AG08396 (cell line): ENCODE measurements around the gene PLA2G2E.
"Not testable (repeated sequence)": the region's sequence is repeated elsewhere in the genome, so short reads cannot be mapped to it uniquely, and the experiment has no call there.

ENCODE experiments used
- DNase-seq: peaks from one replicate; pipeline ENCODE4 v3.0.0; 2012; ENCODE audit warnings: low spot score, mixed read lengths

PLA2G2E gene

DNA sequence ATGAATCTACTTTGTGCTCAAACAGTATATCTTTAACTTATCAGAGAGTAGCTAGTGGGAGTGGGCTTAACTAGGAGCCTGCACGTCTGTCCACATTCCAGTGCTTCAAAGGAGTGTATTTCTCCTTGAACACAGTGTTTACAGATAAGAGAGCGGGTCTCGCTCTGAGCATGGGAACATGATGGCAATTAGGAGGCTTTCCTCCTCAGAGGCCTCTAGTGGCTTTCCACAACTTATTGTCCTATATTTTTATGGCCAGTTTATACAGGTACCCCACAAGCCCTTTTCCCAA, 3.7 kb upstream of the PLA2G2E start:
- DNase-seq = not testable (repeated sequence)

DNA sequence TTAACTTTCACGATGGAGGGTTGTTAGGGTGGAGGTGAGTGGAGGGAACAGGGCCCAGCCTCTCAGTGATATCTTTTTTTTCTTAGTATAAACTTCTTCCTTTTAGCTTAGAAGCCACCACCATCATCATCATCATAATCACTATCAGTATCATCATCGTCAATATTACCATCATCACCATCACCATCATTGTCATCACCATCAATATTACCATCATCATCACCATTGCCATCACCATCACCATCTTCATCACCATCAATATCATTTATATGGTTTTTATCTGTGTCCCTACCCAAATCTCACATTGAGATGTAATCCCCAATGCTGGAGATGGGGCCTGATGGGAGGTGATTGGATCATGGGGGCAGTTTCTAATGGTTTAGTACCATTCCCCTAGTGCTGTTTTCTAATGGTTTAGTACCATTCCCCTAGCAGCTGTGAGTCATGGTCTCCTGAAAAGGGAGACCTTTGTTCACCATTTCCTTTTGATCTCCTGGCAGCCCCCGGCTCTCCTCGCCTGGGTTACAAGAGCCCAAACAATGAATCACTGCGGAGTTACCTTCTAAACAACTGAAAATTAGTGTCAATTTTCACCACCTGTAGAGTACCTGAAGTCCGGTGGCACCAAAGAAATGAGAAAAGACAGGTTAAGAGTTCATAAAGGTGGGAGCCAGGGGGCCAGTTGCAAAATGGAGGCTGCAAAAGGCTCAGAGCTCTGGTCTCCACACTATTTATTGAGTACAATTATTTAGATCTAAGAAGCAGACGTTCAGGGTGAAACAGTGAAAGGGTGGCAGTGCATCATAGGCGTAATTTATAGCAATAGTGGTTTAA, 3.1 kb upstream of the PLA2G2E start:
- no peak for DNase-seq

- DNase-seq = no peak
Observed at GRCh38 chr1:19925342-19926070, 2.1 kb upstream of the PLA2G2E start.

- no peak for DNase-seq
Observed at GRCh38 chr1:19923953-19924346, 533 bp upstream of the PLA2G2E start.

DNA sequence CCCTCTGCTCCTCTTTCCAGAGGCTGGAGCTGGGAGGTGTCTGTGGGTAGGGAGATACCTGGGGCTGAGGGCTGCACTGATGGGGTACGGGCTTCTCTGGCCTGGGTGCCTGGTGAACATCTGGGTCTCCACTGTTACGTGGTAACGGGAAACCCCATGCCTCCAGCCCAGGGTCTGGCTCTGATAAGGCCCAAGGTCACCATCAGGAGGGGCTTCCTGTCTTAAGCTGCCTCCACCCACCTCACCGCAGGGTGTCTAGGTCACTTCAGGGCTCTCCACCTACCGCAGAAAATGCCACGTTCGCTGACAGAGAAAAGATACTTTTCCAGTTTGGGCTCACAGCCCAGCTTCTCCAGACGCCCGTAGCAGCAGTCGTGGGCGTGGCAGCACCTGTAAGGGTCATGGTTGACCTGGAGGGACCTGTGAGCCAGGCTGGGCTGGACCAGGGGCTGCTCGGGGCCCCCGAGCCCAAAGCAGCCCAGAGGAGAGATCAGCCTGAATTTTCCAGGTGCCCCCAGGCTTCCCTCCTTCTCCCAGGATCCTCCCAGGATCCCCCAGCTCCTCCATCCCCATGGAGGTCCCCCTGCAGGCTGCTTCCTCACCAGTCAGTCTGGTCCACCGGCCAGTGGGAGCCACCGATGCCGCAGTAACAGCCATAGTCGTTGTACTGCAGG, 1.3 kb downstream of the PLA2G2E start:
- DNase-seq = no peak

DNA sequence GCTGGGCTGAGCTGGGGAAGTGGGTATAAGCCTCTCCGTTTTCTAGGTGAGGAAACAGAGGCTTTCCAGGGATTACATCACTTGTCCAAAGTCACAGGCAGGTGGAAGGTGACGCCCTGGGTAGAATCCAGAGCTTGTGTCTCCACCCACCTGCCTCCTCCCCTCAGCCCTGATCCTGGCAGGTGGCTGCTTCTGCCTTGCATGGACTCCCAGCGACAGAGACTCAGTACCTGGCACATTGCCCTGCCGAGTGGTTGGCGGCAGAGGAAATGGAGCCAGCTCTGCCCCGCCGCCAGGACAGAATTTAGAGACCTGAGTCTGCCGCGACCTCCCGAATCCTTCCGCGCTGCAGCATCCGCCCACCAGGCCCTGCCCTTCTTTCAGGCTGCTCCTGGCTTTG, 2.1 kb downstream of the PLA2G2E start:
- no peak for DNase-seq

GRCh38 chr1:19920132-19920710, 3.2 kb downstream of the PLA2G2E start:
- no peak for DNase-seq

- DNase-seq = peak; percentile 87
Observed at GRCh38 chr1:19918057-19918456, 5.4 kb downstream of the PLA2G2E start.

DNA sequence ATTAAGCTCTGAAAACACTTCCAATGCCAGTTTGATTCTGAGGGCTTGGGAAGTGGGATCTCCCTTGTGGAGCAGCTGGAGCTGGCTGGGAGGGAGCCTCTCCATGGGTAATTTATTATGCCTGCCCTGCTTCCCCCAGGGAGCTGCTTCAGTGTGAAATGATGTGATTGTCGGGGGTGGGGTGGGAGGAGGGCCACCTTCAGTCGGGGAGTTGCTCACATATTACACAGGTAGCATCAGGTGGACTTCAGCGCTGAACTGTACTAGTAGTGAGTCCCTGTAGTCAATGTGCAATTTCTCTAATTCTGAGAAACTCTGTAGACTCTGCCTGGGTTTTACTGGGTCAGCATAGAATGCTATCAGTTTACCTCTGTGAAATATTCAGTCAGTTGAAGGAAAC, 12.8 kb downstream of the PLA2G2E start:
- DNase-seq = no peak

- DNase-seq = no peak
Observed at GRCh38 chr1:19909971-19910370, 13.4 kb downstream of the PLA2G2E start.

GRCh38 chr1:19909392-19909791, 14.0 kb downstream of the PLA2G2E start:
- no peak for DNase-seq

DNA sequence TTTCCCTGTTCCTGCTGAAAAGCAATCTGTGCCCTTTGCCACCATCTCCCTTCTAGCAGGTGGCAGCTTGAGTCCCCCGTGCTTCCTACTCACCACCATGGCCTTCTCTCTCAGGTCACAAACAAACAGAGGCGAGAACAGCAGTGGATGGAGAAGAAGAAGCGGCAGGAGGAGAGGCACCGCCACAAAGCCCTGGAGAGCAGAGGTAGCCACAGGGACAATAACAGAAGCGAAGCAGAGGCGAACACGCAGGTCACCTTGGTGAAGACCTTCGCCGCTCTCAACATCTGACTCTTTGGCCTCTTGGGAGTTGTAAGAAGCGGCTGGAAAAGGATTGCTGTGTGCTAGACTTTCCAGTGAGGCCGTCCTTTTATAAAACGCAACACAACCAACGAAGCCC, 16.0 kb downstream of the PLA2G2E start:
- DNase-seq = no peak

DNA sequence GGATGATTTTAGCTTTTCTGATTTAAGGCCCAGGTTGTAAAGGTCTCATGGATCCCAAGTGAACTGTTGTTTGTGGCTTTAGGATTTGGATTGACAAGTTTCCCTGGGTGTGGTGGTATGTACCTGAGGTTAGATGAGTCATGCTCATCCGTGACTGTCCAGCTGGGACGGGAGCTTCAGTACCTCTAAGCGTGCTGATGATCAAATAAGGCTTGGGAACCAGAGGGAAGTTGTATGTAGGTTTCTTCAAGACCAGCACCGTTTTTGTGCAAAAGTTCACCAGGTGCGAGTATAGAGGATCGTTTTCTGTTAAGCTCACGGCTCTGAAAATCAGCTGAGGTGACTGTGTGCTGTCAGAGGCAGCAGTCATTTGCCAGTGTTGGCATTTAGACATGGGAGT, 19.8 kb downstream of the PLA2G2E start:
- no peak for DNase-seq

DNA sequence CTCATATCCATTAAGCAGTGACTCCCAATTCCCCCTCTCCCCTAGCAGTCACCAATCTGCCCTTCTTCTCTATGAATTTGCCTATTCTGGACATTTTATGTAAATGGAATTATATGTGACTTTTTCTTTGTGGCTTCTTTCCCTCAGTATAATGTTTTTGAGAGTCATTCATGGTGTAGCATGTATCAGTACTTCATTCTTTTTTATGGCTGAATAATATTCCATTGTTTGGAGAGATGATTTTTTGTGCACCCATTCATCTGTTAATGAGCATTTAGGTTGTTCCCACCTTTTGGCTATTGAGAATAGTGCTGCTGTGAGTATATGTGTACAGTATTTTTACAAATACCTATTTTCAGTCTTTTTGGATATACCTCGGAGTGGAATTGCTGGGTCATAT, 21.8 kb downstream of the PLA2G2E start:
- DNase-seq = no peak

- no peak for DNase-seq
Observed at GRCh38 chr1:19894218-19894617, 29.2 kb downstream of the PLA2G2E start.

GRCh38 chr1:19893687-19894086, 29.7 kb downstream of the PLA2G2E start:
- DNase-seq = no peak

DNA sequence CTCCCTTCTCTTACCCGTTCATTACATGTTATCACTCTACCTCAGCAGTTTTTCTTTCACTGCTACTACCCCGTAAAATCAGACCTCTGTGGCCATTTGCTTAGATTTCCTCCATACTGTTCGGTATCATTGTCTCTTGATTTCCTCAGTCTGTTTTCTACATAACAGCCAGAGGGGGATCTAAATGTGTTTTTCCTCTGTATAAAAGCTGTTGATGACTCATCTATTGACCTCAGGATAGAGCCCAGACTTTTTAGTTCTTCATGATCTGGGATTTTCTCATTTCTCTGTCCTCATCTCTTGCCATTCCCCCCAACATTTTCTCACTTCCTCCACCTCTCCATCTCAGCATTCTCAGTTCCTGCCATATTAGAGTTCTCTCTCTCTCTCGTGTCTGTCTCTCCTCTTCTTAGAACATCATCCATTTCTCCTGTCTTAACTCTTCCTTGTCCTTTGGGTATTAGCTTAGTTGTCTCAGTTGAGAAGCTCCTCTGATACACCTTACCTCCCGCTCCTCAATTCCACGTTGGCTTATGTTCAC, 30.7 kb downstream of the PLA2G2E start:
- no peak for DNase-seq

- no peak for DNase-seq
Observed at GRCh38 chr1:19892129-19892528, 31.3 kb downstream of the PLA2G2E start.

DNA sequence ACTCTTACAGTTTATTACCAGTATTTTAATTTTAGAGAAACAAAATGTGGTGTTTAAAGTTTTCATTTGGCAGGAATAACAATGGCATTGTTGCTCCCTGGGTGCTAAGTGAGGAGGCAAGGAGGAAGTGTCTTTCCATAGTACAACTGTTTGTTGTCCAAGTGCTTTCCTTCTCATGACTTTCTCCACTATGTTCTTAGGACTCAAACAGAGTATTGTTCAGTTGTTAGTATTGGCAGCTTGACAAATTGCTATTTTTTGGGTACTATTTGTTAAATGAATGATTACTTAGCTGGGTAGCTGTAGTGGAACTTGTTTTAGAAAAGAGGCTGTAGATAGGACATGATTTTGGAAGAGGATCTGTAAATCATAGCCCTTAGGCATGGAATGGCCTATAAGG, 33.8 kb downstream of the PLA2G2E start:
- DNase-seq = no peak

GRCh38 chr1:19888112-19888511, 35.3 kb downstream of the PLA2G2E start:
- DNase-seq = no peak

DNA sequence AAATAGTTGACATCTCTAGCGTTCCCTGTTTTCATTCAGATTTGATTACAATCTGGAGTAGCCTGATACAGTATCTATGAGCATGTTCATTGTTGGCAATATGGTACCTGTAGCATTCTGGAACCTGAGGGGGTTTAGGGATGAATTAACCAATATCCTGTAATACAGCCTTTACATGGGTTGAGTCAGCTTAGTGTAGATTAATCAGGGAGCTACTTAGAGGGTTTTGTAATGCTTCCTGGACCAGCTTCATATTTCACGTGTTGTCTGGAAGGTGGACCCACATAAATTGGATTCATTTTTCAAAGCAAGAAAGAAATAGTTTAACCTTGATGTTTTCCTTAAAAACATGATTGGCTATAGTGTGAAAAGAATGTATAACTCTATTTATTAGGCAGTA, 37.6 kb downstream of the PLA2G2E start:
- no peak for DNase-seq

- no peak for DNase-seq
Observed at GRCh38 chr1:19884312-19884711, 39.1 kb downstream of the PLA2G2E start.
